ENCODE data around the gene CNDP2.

CNDP2 gene

DNA sequence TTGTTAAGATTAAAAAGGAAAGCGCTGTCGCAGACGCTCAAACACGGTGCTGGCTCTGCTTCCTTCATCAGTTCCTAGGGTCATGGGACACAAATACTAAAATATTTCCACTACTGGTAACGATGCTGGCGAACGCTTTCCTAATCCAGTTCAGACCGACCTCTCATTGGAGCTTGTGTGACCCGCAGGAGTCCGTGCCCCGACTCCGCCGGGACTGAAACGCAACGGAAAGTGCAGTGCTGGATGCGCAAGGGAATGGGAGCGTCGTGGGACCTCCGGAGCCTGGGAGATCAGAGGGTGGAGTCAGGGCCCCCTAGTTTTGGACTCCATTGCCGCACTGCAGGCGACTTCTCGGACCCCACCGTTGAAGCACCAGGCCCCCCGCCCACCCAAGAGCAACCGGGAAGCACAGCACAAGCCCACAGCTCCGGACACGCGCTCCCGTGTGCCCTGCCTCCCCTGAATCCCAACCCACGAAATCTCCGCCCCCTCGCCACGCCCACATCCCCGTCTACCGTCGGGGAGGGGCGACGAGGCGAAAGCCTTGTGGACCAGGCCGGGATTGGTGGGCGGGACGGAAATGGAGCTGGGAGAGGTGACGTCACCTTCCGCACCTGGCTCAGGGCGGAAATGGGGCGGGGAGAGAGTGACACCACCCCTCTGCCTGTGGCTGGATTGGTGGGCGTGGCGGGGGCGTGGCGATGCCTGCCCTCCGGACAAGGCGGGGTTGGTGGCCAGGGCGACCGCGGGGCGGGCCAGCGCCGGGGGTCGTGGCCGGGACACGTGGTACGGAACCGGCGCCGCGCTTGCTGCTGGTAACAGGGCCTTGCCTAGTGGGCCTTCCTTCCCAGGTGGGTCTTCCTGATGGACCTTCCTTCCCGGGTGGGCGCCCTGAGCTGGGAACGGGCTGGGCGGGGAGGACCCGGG is at the start of gene CNDP2:
CNDP2 (plus strand) TSS at position 783 of the 927 bp plus-strand sequence. CDS start 3,611 bp downstream, outside the sequence.
- no peaks in the 10 kb centered on the region for H3K9me2 ChIP-seq (replicated peaks; ENCODE audit: insufficient read depth, low read length)
- TF ChIP-seq EZH2phosphoT487 (conservative IDR thresholded peaks at IDR 0.05; ENCODE audit: low read length) = no peak
- peak within 1 kb of the TSS; percentile 91 for H3K4me3 ChIP-seq (ENCODE audit: insufficient read depth, low read length, poor library complexity, severe bottlenecking)

GRCh38 chr18:74446631-74447403 is 49.3 kb upstream of the CNDP2 start:
- TF ChIP-seq EZH2phosphoT487 (conservative IDR thresholded peaks at IDR 0.05; ENCODE audit: low read length) = no peak
- TF ChIP-seq CTCF (IDR thresholded peaks at IDR 0.05; ENCODE audit: insufficient read depth, low read length, poor library complexity, severe bottlenecking) = no peak
- no peaks in the 10 kb centered on the region for H3K9me2 ChIP-seq (replicated peaks; ENCODE audit: insufficient read depth, low read length)
- no peaks in the 10 kb centered on the region for H3K27me3 ChIP-seq (ENCODE audit: low read length)

More for the DNA sequence above, at the start of gene CNDP2:
- peak within 1 kb of the TSS; percentile 92 for H2AFZ ChIP-seq (ENCODE audit: low read depth, low read length, severe bottlenecking)
- no peaks in the 10 kb centered on the region for H3K36me3 ChIP-seq (ENCODE audit: low read length)
- no peaks in the 10 kb centered on the region for H4K20me1 ChIP-seq (ENCODE audit: low read depth, low read length)
- peaks cover 38% of the 10 kb centered on the region for H3F3A ChIP-seq (ENCODE audit: insufficient read depth)
- peak within 1 kb of the TSS; percentile 99 for H3K4me2 ChIP-seq (ENCODE audit: low read depth, low read length, poor library complexity, severe bottlenecking)
- H3K27me3 ChIP-seq (ENCODE audit: low read length) = no peaks in the 10 kb centered on the region
- H3K9ac ChIP-seq (ENCODE audit: low read length) = peak within 1 kb of the TSS; percentile 85
- H3K79me2 ChIP-seq (ENCODE audit: insufficient read depth, low read length) = peaks cover 32% of the 10 kb centered on the region
- no peaks in the 10 kb centered on the region for H3K9me3 ChIP-seq (ENCODE audit: insufficient read depth, low read length)
- H3K27ac ChIP-seq (ENCODE audit: low read depth, low read length) = peak within 1 kb of the TSS; percentile 39

GRCh38 chr18:74447404-74448152 is 48.6 kb upstream of the CNDP2 start:
- Histone ChIP-seq H3K4me2 (ENCODE audit: low read depth, low read length, poor library complexity, severe bottlenecking) (no peak overlapping the region), H2AFZ (ENCODE audit: low read depth, low read length, severe bottlenecking) (no peak overlapping the region), H3K9me3 (ENCODE audit: insufficient read depth, low read length) (no peaks in the 10 kb centered on the region), H3K27ac (ENCODE audit: low read depth, low read length) (no peak overlapping the region), H3K4me3 (ENCODE audit: insufficient read depth, low read length, poor library complexity, severe bottlenecking) (no peak overlapping the region), H3K36me3 (ENCODE audit: low read length) (no peaks in the 10 kb centered on the region), H4K20me1 (ENCODE audit: low read depth, low read length) (no peaks in the 10 kb centered on the region), H3K27me3 (ENCODE audit: low read length) (no peaks in the 10 kb centered on the region), H3F3A (ENCODE audit: insufficient read depth) (no peaks in the 10 kb centered on the region), H3K79me2 (ENCODE audit: insufficient read depth, low read length) (no peaks in the 10 kb centered on the region), H3K9me2 (replicated peaks; ENCODE audit: insufficient read depth, low read length) (no peaks in the 10 kb centered on the region), H3K9ac (ENCODE audit: low read length) (no peak overlapping the region)
- TF ChIP-seq EZH2phosphoT487 (conservative IDR thresholded peaks at IDR 0.05; ENCODE audit: low read length) (no peak), CTCF (IDR thresholded peaks at IDR 0.05; ENCODE audit: insufficient read depth, low read length, poor library complexity, severe bottlenecking) (no peak)

More at GRCh38 chr18:74446631-74447403, 49.3 kb upstream of the CNDP2 start:
- Histone ChIP-seq H4K20me1 (ENCODE audit: low read depth, low read length) (no peaks in the 10 kb centered on the region), H3K36me3 (ENCODE audit: low read length) (no peaks in the 10 kb centered on the region), H3K4me2 (ENCODE audit: low read depth, low read length, poor library complexity, severe bottlenecking) (no peak overlapping the region), H3K9ac (ENCODE audit: low read length) (no peak overlapping the region), H2AFZ (ENCODE audit: low read depth, low read length, severe bottlenecking) (no peak overlapping the region), H3K79me2 (ENCODE audit: insufficient read depth, low read length) (no peaks in the 10 kb centered on the region), H3K9me3 (ENCODE audit: insufficient read depth, low read length) (no peaks in the 10 kb centered on the region), H3K4me3 (ENCODE audit: insufficient read depth, low read length, poor library complexity, severe bottlenecking) (no peak overlapping the region), H3F3A (ENCODE audit: insufficient read depth) (no peaks in the 10 kb centered on the region), H3K27ac (ENCODE audit: low read depth, low read length) (no peak overlapping the region)

Measured in SU-DHL-6 (cell line).